Mesendoderm (in vitro differentiated cells): Measurements from ENCODE around the gene PRR14. TPM values are rescaled to one million over a fixed set of nuclear protein-coding genes. Genes with fewer than 3 reads are reported as not detected.

ENCODE experiments used
- DNase-seq: peaks from one replicate; pipeline ENCODE4 v3.0.0; 2013
- H2AK5ac ChIP-seq: 2 replicates; pipeline ENCODE4 v1.6.1; 2013; ENCODE audit warnings: low read length, inconsistent platforms
- H2BK120ac ChIP-seq: 2 replicates; pipeline ENCODE4 v1.6.1; 2013; ENCODE audit warnings: low read depth, mild to moderate bottlenecking, low read length, moderate library complexity, mixed read lengths
- H2BK15ac ChIP-seq: replicated peaks from 2 replicates; pipeline ENCODE4 v1.6.1; 2013; ENCODE audit warnings: low read depth, mild to moderate bottlenecking, moderate library complexity
- H2BK5ac ChIP-seq: 2 replicates; pipeline ENCODE4 v1.6.1; 2013; ENCODE audit warnings: low read length, inconsistent platforms
- H3K18ac ChIP-seq: 2 replicates; pipeline ENCODE4 v1.6.1; 2013; ENCODE audit warnings: mild to moderate bottlenecking, low read length, mixed read lengths
- H3K23ac ChIP-seq: one replicate; pipeline ENCODE4 v1.6.1; 2013; ENCODE audit warnings: low read length
- H3K27ac ChIP-seq: 2 replicates; pipeline ENCODE4 v1.5.1; 2013; ENCODE audit warnings: low read depth, mild to moderate bottlenecking, inconsistent platforms, low read length, moderate library complexity
- H3K27me3 ChIP-seq: 2 replicates; pipeline ENCODE4 v1.6.1; 2013; ENCODE audit warnings: low read length, control low read depth, mild to moderate bottlenecking, inconsistent platforms; ENCODE audit not compliant: insufficient read depth, poor library complexity
- H3K36me3 ChIP-seq: 2 replicates; pipeline ENCODE4 v1.6.1; 2013; ENCODE audit warnings: low read length, inconsistent platforms; ENCODE audit not compliant: control insufficient read depth, insufficient read depth
- H3K4ac ChIP-seq: one replicate; pipeline ENCODE4 v1.6.1; 2013; ENCODE audit warnings: low read depth, mild to moderate bottlenecking, low read length, moderate library complexity
- H3K4me1 ChIP-seq: 2 replicates; pipeline ENCODE4 v1.6.1; 2013; ENCODE audit warnings: low read depth, low read length, inconsistent platforms; ENCODE audit not compliant: control insufficient read depth
- H3K4me2 ChIP-seq: 2 replicates; pipeline ENCODE4 v1.6.1; 2013; ENCODE audit warnings: low read length
- H3K4me3 ChIP-seq: 2 replicates; pipeline ENCODE4 v1.5.1; 2013; ENCODE audit warnings: mild to moderate bottlenecking, low read length
- H3K56ac ChIP-seq: one replicate; pipeline ENCODE4 v1.6.1; 2013; ENCODE audit warnings: low read length
- H3K79me1 ChIP-seq: 2 replicates; pipeline ENCODE4 v1.6.1; 2013; ENCODE audit warnings: low read length, inconsistent platforms
- H3K79me2 ChIP-seq: 2 replicates; pipeline ENCODE4 v1.6.1; 2013; ENCODE audit warnings: mild to moderate bottlenecking, low read length; ENCODE audit not compliant: control insufficient read depth, insufficient read depth
- H3K9ac ChIP-seq: 2 replicates; pipeline ENCODE4 v1.6.1; 2013; ENCODE audit warnings: low read length, inconsistent platforms
- H4K5ac ChIP-seq: one replicate; pipeline ENCODE4 v1.6.1; 2013; ENCODE audit warnings: low read length
- H4K8ac ChIP-seq: one replicate; pipeline ENCODE4 v1.6.1; 2013; ENCODE audit warnings: low read depth, mild to moderate bottlenecking, control low read depth, low read length, moderate library complexity
- WGBS: extraction: QIAGEN DNeasy Blood & Tissue Kit; methylation state at CpG from one replicate; pipeline ENCODE4 v1.1.7; 2013; ENCODE audit warnings: low lambda C conversion rate, missing lambda C conversion rate; ENCODE audit not compliant: insufficient coverage; ENCODE audit errors: extremely low coverage; 5-methylcytosine and 5-hydroxymethylcytosine counted together
- polyA plus RNA-seq, 2 experiments: library from polyadenylated mRNA; stranded (reverse); fragments of 200-250 nt; gene quantifications; one replicate each; pipeline ENCODE4 v1.2.3, GENCODE V29; 2013

The PRR14 gene
- polyA plus RNA-seq (2013, experiment 1 of 2), result 11.4 TPM
- 10.6 TPM for polyA plus RNA-seq (2013, experiment 2 of 2)

- no CpG with 5 or more reads among the region's 53 CpGs for WGBS
- Histone ChIP-seq H3K23ac (no peak within 1 kb of the TSS), H3K4me2 (peak within 1 kb of the TSS; percentile 83), H3K9ac (peak within 1 kb of the TSS; percentile 83), H2BK15ac (no peak within 1 kb of the TSS), H3K18ac (peak within 1 kb of the TSS; percentile 45), H3K4me1 (peaks cover 2% of the 10 kb centered on the region), H4K8ac (peak within 1 kb of the TSS; percentile 57), H2BK120ac (no peak within 1 kb of the TSS), H3K27ac (peak within 1 kb of the TSS; percentile 18), H3K36me3 (no peaks in the 10 kb centered on the region), H3K79me2 (no peaks in the 10 kb centered on the region), H3K4me3 (peak within 1 kb of the TSS; percentile 61), H3K56ac (peak within 1 kb of the TSS; percentile 88), H2AK5ac (peak within 1 kb of the TSS; percentile 58), H4K5ac (no peak within 1 kb of the TSS), H3K4ac (peak within 1 kb of the TSS; percentile 26), H3K79me1 (no peaks in the 10 kb centered on the region), H2BK5ac (no peak within 1 kb of the TSS), H3K27me3 (no peaks in the 10 kb centered on the region)
- peak; percentile 100 for DNase-seq
Observed at GRCh38 chr16:30650369-30651123, at the start of gene PRR14. TSS of gene PRR14 (plus strand) at chr16:30650960. CDS start at chr16:30651646, 686 bp downstream.

GRCh38 chr16:30601966-30602365, 48.8 kb upstream of the PRR14 start:
- Histone ChIP-seq H4K8ac (no peak overlapping the region), H3K27me3 (no peaks in the 10 kb centered on the region), H3K79me2 (no peaks in the 10 kb centered on the region), H3K4ac (no peak overlapping the region), H3K9ac (no peak overlapping the region), H3K36me3 (peaks cover 11% of the 10 kb centered on the region), H3K56ac (no peak overlapping the region), H2BK15ac (no peak overlapping the region), H3K18ac (no peak overlapping the region), H2AK5ac (no peak overlapping the region), H3K4me2 (no peak overlapping the region), H3K4me1 (no peaks in the 10 kb centered on the region), H2BK120ac (no peak overlapping the region), H3K79me1 (no peaks in the 10 kb centered on the region), H4K5ac (no peak overlapping the region), H3K23ac (no peak overlapping the region), H3K4me3 (no peak overlapping the region), H2BK5ac (no peak overlapping the region), H3K27ac (no peak overlapping the region)
- no peak for DNase-seq
- no CpG with 5 or more reads among the region's 4 CpGs for WGBS

- Histone ChIP-seq H3K9ac (no peak overlapping the region), H2BK5ac (no peak overlapping the region), H4K8ac (no peak overlapping the region), H3K27ac (no peak overlapping the region), H3K4ac (no peak overlapping the region), H2AK5ac (no peak overlapping the region), H3K27me3 (no peaks in the 10 kb centered on the region), H2BK15ac (no peak overlapping the region), H3K79me2 (no peaks in the 10 kb centered on the region), H2BK120ac (no peak overlapping the region), H3K4me1 (no peaks in the 10 kb centered on the region), H3K79me1 (peaks cover under 1% of the 10 kb centered on the region), H4K5ac (no peak overlapping the region), H3K36me3 (peaks cover 11% of the 10 kb centered on the region), H3K4me2 (no peak overlapping the region), H3K4me3 (no peak overlapping the region), H3K23ac (no peak overlapping the region), H3K56ac (no peak overlapping the region), H3K18ac (no peak overlapping the region)
- DNase-seq, result no peak
- no CpG with 5 or more reads among the region's 4 CpGs for WGBS
Observed at GRCh38 chr16:30602616-30603277, 48.0 kb upstream of the PRR14 start.

- Histone ChIP-seq H3K9ac (no peak overlapping the region), H4K8ac (no peak overlapping the region), H3K4me1 (peaks cover 1% of the 10 kb centered on the region), H2BK5ac (no peak overlapping the region), H3K56ac (no peak overlapping the region), H3K36me3 (peaks cover 11% of the 10 kb centered on the region), H3K4me2 (no peak overlapping the region), H3K27ac (no peak overlapping the region), H3K79me1 (peaks cover 1% of the 10 kb centered on the region), H4K5ac (no peak overlapping the region), H2BK15ac (no peak overlapping the region), H2BK120ac (no peak overlapping the region), H2AK5ac (no peak overlapping the region), H3K27me3 (no peaks in the 10 kb centered on the region), H3K18ac (no peak overlapping the region), H3K4ac (no peak overlapping the region), H3K23ac (no peak overlapping the region), H3K79me2 (no peaks in the 10 kb centered on the region), H3K4me3 (no peak overlapping the region)
- no CpG with 5 or more reads among the region's 7 CpGs for WGBS
- no peak for DNase-seq
Observed at GRCh38 chr16:30603945-30604315, 46.8 kb upstream of the PRR14 start.

- Histone ChIP-seq H3K27ac (no peak overlapping the region), H3K27me3 (no peaks in the 10 kb centered on the region), H2BK5ac (no peak overlapping the region), H4K8ac (no peak overlapping the region), H3K79me2 (no peaks in the 10 kb centered on the region), H3K18ac (no peak overlapping the region), H3K9ac (no peak overlapping the region), H2BK120ac (no peak overlapping the region), H4K5ac (no peak overlapping the region), H3K4me1 (peaks cover 1% of the 10 kb centered on the region), H3K36me3 (peaks cover 11% of the 10 kb centered on the region), H2AK5ac (no peak overlapping the region), H3K4me2 (no peak overlapping the region), H3K79me1 (peaks cover 1% of the 10 kb centered on the region), H2BK15ac (no peak overlapping the region), H3K56ac (no peak overlapping the region), H3K23ac (no peak overlapping the region), H3K4me3 (no peak overlapping the region), H3K4ac (no peak overlapping the region)
- no CpG with 5 or more reads among the region's 49 CpGs for WGBS
- DNase-seq, result no peak
Observed at GRCh38 chr16:30604316-30604947, 46.3 kb upstream of the PRR14 start.
